ENCODE results near the gene UBE2G1. TPM values are rescaled to one million over a fixed set of nuclear protein-coding genes. Genes with fewer than 3 reads are reported as not detected.

Gene UBE2G1
- polyA plus RNA-seq, 1 donor (not counting 4 experiments of a cell fraction or from before 2014, with no cell fraction given): 86.2 TPM

DNA sequence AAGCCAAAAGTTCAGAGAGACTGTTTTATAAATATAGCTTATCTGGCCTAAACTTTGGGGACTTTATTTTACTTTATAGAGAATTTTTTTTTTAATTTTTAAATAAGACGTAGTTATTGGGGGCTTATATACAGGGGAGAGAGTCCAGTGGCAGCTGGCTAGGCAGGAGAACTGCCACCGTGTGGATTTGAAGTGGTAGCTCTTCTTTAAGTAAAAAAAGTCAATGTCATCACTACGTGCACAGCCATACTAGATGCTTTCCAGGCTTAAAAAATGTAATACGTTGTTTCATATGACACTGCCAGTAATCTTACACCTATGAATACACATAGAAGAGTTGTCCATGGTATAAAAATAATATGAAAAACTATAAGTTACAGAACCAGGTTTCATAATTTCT, 70.8 kb downstream of the UBE2G1 start:
- no peak for DNase-seq (ENCODE audit: low read depth, low spot score)
- H3K9me1 ChIP-seq (ENCODE audit: control insufficient read depth, extremely low read depth, insufficient read depth, low read length): no peaks in the 10 kb centered on the region
- H3K4me1 ChIP-seq (ENCODE audit: control insufficient read depth, extremely low read depth, insufficient read depth, low read length): no peaks in the 10 kb centered on the region
- no peak overlapping the region for H3K9ac ChIP-seq (ENCODE audit: control insufficient read depth, extremely low read depth, insufficient read depth, low read length)
- H3K27ac ChIP-seq (ENCODE audit: control insufficient read depth, insufficient read depth, low read length): no peak overlapping the region
- H3K9me3 ChIP-seq (ENCODE audit: control insufficient read depth, low read depth, low read length): no peaks in the 10 kb centered on the region
- no peak for FAIRE-seq
- peaks cover 14 to 16% of the 10 kb centered on the region in 2 experiments for H3K36me3 ChIP-seq (ENCODE audit: control insufficient read depth in 2 of 2, extremely low read depth in 1 of 2, insufficient read depth in 2 of 2, low read length in 2 of 2)
- H3K4me2 ChIP-seq (ENCODE audit: control insufficient read depth, extremely low read depth, insufficient read depth, low read depth, low read length): no peak overlapping the region
- H4K20me1 ChIP-seq (ENCODE audit: control insufficient read depth, extremely low read depth, insufficient read depth, low read length): peaks cover 11% of the 10 kb centered on the region
- H2AFZ ChIP-seq (ENCODE audit: control insufficient read depth, low read length): no peak overlapping the region
- H3K27me3 ChIP-seq (ENCODE audit: control insufficient read depth, extremely low read depth, insufficient read depth, low read length): no peaks in the 10 kb centered on the region
- H3K4me3 ChIP-seq (ENCODE audit: control insufficient read depth in 2 of 3, extremely low read depth in 1 of 3, insufficient read depth in 2 of 3, low read depth in 1 of 3, low read length in 3 of 3): no peak overlapping the region
- dilution Hi-C loops (cut with MboI; ENCODE audit: extremely low pct_ligation_motif_present, low sequenced_read_pairs): no loop called here
- H3K79me2 ChIP-seq (ENCODE audit: control insufficient read depth, insufficient read depth, low read length): peaks cover 83% of the 10 kb centered on the region
- TF ChIP-seq EZH2 (IDR thresholded peaks at IDR 0.05; ENCODE audit: low read length): no peak
- TF ChIP-seq, protein P1, sequence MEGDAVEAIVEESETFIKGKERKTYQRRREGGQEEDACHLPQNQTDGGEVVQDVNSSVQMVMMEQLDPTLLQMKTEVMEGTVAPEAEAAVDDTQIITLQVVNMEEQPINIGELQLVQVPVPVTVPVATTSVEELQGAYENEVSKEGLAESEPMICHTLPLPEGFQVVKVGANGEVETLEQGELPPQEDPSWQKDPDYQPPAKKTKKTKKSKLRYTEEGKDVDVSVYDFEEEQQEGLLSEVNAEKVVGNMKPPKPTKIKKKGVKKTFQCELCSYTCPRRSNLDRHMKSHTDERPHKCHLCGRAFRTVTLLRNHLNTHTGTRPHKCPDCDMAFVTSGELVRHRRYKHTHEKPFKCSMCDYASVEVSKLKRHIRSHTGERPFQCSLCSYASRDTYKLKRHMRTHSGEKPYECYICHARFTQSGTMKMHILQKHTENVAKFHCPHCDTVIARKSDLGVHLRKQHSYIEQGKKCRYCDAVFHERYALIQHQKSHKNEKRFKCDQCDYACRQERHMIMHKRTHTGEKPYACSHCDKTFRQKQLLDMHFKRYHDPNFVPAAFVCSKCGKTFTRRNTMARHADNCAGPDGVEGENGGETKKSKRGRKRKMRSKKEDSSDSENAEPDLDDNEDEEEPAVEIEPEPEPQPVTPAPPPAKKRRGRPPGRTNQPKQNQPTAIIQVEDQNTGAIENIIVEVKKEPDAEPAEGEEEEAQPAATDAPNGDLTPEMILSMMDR (optimal IDR thresholded peaks at IDR 0.05 in 1 of 3, IDR thresholded peaks at IDR 0.05 in 1 of 3, conservative IDR thresholded peaks at IDR 0.05 in 1 of 3; ENCODE audit: extremely low read depth in 1 of 3, insufficient read depth in 2 of 3, low read length in 3 of 3): no peak

DNA sequence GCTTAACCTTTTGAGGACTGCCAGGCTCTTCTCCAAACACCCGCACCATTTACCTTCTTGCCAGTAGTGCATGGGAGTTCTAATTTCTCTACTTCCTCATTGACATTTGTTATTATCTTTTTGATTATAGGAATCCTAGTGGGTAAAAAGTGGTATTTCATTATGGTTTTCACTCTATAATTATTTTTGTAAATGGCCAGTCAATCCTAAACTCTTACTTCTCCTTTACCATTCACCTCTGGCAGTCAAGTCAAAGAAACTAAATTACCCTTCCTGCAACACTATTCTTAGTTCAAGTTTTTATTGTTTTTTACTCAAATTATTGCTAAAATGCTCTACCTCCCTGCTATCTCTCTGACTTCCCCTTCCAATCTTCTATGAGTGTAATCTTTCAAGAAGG, 72.9 kb downstream of the UBE2G1 start:
- no peaks in the 10 kb centered on the region for H3K9me3 ChIP-seq (ENCODE audit: control insufficient read depth, low read depth, low read length)
- no peak overlapping the region for H3K4me2 ChIP-seq (ENCODE audit: control insufficient read depth, extremely low read depth, insufficient read depth, low read depth, low read length)
- no peak overlapping the region for H2AFZ ChIP-seq (ENCODE audit: control insufficient read depth, low read length)
- DNase-seq (ENCODE audit: low read depth, low spot score) (no peak), FAIRE-seq (no peak)
- H3K27ac ChIP-seq (ENCODE audit: control insufficient read depth, insufficient read depth, low read length): no peak overlapping the region
- H3K9me1 ChIP-seq (ENCODE audit: control insufficient read depth, extremely low read depth, insufficient read depth, low read length): no peaks in the 10 kb centered on the region
- H3K36me3 ChIP-seq (ENCODE audit: control insufficient read depth in 2 of 2, extremely low read depth in 1 of 2, insufficient read depth in 2 of 2, low read length in 2 of 2): peaks cover 17% of the 10 kb centered on the region in 2 experiments
- H4K20me1 ChIP-seq (ENCODE audit: control insufficient read depth, extremely low read depth, insufficient read depth, low read length): peaks cover 3% of the 10 kb centered on the region
- no peak overlapping the region for H3K4me3 ChIP-seq (ENCODE audit: control insufficient read depth in 2 of 3, extremely low read depth in 1 of 3, insufficient read depth in 2 of 3, low read depth in 1 of 3, low read length in 3 of 3)
- H3K4me1 ChIP-seq (ENCODE audit: control insufficient read depth, extremely low read depth, insufficient read depth, low read length): no peaks in the 10 kb centered on the region
- peaks cover 75% of the 10 kb centered on the region for H3K79me2 ChIP-seq (ENCODE audit: control insufficient read depth, insufficient read depth, low read length)
- TF ChIP-seq, protein P1 (optimal IDR thresholded peaks at IDR 0.05 in 1 of 3, IDR thresholded peaks at IDR 0.05 in 1 of 3, conservative IDR thresholded peaks at IDR 0.05 in 1 of 3; ENCODE audit: extremely low read depth in 1 of 3, insufficient read depth in 2 of 3, low read length in 3 of 3): no peak
- TF ChIP-seq EZH2 (IDR thresholded peaks at IDR 0.05; ENCODE audit: low read length): no peak
- H3K27me3 ChIP-seq (ENCODE audit: control insufficient read depth, extremely low read depth, insufficient read depth, low read length): no peaks in the 10 kb centered on the region
- H3K9ac ChIP-seq (ENCODE audit: control insufficient read depth, extremely low read depth, insufficient read depth, low read length): no peak overlapping the region
- dilution Hi-C loops (cut with MboI; ENCODE audit: extremely low pct_ligation_motif_present, low sequenced_read_pairs): no loop called here
